HL-60 (cell line): ENCODE measurements around the gene TLCD1.

Experiments
- POLR2AphosphoS5 ChIP-seq: IDR thresholded peaks from 2 replicates; pipeline ENCODE4 v1.6.1; 2012; ENCODE audit warnings: low read depth
- SPI1 ChIP-seq: IDR thresholded peaks from 2 replicates; pipeline ENCODE4 v1.6.1; 2012; ENCODE audit warnings: low read depth, mild to moderate bottlenecking, borderline replicate concordance
- TF ChIP-seq, protein P1 (sequence below): IDR thresholded peaks from one replicate; pipeline ENCODE4 v1.5.1; 2011; ENCODE audit warnings: low read length, control low read depth, inconsistent platforms; ENCODE audit not compliant: insufficient read depth

DNA sequence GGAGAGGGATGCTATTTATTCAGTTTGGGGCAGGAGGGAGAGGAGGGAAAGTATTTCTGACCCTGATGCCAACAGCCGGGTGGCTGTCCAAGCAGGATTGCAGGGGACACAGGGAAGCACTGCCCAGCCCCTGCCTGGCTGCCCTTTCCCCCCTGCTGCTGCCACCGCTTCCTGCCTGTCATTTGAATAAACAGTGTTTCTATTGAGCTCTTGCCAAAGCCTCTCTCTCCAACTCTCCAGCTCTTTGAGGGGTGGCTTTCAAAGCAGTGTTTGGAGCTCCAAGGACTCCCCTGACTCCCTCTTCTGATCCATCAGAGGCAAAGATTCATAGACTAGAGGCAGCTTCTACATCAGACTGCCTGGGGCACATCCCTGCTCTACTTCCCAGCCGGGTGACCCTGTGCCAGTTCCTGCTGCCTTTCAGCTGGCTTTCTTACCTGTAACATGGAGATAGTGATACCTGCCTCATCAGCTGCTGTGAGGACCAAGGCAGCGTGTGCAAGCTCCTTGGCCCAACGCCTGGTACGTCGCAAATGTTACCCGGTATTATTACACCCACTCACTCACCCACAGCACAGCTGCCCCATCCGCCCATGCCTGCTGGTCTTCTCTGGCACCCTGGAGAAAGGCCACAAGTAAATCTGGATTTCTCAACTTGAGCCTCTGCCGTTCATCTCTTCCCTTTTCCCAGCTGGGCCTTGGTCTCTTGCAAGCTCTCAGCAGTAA is 23.8 kb downstream of the TLCD1 start:
- TF ChIP-seq, protein P1, sequence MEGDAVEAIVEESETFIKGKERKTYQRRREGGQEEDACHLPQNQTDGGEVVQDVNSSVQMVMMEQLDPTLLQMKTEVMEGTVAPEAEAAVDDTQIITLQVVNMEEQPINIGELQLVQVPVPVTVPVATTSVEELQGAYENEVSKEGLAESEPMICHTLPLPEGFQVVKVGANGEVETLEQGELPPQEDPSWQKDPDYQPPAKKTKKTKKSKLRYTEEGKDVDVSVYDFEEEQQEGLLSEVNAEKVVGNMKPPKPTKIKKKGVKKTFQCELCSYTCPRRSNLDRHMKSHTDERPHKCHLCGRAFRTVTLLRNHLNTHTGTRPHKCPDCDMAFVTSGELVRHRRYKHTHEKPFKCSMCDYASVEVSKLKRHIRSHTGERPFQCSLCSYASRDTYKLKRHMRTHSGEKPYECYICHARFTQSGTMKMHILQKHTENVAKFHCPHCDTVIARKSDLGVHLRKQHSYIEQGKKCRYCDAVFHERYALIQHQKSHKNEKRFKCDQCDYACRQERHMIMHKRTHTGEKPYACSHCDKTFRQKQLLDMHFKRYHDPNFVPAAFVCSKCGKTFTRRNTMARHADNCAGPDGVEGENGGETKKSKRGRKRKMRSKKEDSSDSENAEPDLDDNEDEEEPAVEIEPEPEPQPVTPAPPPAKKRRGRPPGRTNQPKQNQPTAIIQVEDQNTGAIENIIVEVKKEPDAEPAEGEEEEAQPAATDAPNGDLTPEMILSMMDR, result no peak
- no peak for TF ChIP-seq POLR2AphosphoS5
- TF ChIP-seq SPI1, result no peak
